HG02759 (cell line): ENCODE measurements around the gene ROBO3.
A peak's percentile ranks its signal among the peaks of the same experiment; 100 is the strongest.

Experiments used
- ATAC-seq: cut with Tn5 transposase; IDR thresholded peaks from one replicate; pipeline ENCODE4 v1.9.1; 2021; ENCODE audit warnings: mild to moderate bottlenecking, moderate library complexity; ENCODE audit not compliant: unreplicated experiment

Gene ROBO3

DNA sequence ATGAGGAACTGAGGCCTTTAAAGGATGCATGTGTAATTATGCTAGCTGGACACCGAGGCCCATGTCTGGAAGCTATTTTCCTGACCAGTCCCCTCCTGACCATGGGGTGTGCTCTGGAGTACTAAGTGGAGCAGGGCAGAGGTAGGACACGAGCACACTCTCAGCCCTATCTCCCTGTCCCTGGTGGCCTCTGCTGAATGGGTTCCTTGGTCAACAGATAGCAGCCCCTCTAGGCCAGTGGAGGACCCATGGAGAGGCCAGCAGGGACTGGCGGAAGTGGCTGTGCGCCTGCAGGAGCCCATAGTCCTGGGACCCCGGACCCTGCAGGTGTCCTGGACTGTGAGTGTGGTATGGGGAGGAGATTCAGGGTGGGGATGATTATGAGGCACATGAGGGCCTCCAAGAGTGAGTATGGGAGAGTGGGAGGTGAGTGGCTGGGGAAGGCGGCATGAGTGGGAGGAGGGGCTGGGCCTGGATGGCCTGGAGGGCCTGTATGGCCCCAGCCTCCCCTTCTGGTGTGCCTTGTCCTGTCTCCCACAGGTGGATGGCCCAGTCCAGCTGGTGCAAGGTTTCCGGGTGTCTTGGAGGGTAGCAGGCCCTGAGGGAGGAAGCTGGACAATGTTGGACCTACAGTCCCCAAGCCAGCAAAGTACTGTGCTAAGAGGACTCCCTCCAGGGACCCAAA lies 9.5 kb downstream of the ROBO3 start:
- no peak for ATAC-seq

DNA sequence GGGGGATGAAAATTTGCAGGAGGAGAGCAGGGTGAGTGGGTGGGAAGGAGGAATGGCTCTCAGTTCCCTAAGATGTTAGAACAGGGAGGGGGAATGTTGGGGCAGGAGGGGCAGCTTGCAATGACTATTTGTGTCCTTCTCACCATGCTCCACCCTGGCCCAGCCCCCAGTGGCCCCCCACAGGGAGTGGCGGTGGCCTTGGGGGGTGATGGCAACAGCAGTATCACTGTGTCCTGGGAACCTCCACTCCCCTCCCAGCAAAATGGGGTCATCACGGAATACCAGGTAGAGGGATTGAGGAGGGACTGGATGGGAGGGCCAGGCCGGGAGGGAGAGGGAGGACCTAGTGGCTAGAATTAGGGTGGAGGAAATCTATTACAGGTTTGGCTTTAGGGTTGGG lies 10.2 kb downstream of the ROBO3 start:
- ATAC-seq = no peak

DNA sequence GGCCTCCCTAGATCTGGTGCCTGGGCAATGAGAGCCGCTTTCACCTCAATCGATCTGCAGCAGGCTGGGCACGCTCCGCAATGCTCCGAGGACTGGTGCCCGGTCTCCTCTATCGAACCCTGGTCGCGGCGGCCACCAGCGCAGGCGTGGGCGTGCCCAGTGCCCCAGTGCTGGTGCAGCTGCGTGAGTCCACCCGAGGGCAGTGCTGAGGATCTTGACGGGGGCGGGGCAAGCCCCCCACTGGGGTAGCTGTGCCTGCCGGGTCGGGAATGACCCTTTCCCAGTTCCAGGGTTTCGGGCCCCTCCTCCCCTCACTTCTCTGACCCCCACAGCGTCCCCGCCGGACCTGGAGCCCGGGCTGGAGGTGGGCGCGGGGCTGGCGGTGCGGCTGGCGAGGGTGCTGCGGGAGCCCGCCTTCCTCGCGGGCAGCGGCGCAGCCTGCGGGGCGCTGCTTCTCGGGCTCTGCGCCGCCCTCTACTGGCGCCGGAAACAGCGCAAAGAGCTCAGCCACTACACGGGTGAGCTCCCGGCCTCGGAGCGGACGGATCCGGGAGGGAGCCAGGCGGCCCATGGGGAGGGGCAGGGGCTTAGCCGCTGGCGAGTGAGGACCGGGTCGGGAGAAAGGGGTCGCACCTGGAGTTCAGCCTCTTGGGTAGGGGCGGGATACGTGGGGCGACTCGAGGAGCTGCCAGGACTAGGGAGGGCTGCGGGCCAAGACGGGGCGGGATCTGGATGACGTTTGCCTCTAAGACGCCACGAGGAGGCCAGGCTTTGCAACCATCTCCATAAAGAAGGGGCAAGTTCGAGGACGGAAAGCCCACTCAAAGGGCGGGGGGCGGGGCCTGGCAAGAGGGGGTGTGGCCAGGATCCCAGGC lies 10.9 kb downstream of the ROBO3 start:
- peak; percentile 92 for ATAC-seq

DNA sequence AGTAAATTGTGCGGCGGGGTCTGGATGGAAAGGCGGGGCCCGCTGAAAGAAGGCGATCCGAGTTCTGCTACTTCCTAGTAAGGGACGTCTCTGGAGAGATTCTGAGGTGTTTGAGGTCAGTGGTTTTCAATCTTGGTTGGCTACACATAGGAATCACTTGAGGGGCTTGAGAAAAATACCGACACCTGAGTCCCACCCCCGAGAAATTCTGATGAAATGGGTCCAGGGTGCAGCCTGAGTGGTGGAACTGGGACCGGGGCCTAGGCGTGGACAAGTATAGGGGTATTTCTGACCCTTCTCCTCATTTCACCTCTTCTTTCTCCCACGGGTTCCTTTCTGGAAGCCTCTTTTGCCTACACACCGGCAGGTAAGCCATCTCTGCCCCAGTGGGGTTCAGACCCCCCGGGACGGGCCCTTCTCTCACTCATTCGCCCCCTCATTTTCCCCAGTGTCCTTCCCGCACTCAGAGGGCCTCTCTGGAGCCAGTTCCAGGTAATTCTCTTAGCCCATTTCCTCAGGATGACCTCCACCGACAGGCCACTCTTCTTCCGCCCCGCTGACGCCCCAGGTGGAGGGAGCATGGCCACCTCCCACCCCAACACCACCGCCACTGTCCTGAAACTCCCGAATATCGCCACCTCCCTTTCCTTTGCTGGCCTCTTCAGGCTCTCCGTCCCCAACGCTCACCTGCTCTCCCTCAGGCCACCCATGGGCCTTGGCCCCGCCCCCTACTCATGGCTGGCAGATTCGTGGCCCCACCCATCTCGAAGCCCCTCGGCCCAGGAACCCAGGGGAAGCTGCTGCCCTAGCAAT lies 11.8 kb downstream of the ROBO3 start:
- no peak for ATAC-seq

GRCh38 chr11:124877631-124877909 lies 12.3 kb downstream of the ROBO3 start:
- no peak for ATAC-seq

DNA sequence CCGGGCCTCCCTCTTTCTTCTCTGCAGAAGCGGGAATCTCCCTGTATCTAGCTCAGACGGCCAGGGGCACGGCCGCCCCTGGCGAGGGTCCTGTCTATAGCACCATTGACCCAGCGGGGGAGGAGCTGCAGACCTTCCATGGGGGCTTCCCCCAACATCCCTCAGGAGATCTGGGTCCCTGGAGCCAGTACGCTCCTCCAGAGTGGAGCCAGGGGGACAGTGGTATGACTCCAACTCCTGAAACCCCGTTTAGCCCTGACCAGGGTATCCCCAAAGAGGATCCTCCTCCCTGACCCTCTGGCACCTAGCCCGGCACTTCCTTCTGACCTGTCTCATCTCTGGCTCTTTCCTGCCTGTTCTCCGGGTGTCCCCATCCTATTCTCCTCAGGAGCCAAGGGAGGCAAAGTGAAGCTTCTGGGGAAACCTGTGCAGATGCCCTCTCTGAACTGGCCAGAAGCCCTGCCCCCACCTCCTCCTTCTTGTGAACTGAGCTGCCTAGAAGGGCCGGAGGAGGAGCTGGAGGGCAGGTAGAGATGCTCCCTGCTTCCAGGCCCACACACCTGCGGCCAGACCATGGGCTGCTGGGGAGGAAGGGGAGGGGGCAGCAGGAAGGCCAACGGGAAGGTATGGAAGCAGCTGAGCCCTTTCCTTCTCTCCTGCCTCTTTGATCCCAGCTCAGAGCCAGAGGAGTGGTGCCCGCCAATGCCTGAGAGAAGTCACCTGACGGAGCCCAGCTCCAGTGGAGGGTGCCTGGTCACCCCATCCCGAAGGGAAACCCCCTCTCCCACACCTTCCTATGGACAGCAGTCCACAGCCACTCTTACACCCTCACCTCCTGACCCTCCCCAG lies 12.9 kb downstream of the ROBO3 start:
- ATAC-seq = no peak

DNA sequence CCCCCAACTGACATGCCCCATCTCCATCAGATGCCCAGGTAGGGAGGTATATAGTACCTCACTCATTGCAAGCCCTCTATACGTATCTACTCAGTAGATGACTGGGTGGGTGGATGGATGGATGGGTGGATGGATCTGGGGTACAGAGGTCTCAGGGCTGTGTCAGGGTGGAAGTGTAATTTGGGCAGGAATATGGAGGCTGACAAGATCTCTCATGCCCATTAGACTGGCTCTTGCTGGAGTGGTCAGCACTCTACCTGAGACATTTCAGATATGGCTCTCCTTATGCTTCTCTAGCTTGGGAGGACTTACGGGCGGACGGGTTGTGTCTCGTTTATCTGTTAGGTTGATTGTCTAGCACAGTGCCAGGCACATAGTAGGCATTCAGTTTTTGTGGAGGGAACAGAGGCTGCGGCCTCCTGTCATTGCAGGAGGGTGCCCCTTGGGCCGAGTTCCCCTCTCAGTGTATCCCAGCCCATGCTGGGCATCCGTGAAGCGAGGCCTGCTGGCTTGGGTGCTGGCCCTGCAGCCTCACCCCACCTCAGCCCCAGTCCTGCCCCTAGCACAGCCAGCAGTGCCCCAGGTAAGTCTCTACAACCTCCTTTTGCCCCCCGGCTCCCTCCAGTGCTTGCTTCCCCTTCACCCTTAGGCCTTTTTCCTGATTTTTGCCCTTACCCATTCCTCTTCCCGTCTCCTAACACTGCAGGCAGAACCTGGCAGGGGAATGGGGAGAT lies 13.7 kb downstream of the ROBO3 start:
- no peak for ATAC-seq

- no peak for ATAC-seq
Measured at GRCh38 chr11:124879493-124880289, 14.5 kb downstream of the ROBO3 start.

GRCh38 chr11:124880290-124880611 lies 15.0 kb downstream of the ROBO3 start:
- no peak for ATAC-seq

DNA sequence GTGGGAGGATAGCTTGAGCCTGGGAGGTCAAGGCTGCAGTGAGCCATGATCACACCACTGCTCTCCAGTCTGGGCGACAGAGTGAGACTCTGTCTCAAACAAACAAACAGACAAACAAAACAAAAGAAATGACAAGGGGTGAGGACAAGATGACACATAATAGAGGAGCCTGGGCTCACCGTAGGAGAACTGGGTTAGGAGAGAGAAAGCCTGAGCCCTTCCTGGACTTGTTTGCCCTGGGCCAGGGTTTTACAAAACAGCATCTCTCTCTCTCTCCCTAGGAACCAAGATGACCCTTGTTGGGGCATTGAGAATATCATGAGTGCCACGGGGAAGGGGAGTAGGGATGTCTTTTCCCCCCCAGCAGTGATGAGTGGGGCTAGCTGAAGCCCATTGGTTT lies 15.7 kb downstream of the ROBO3 start:
- ATAC-seq = no peak

- no peak for ATAC-seq
Measured at GRCh38 chr11:124882339-124883071, 17.3 kb downstream of the ROBO3 start.

- no peak for ATAC-seq
Measured at GRCh38 chr11:124884340-124884739, 19.1 kb downstream of the ROBO3 start.

DNA sequence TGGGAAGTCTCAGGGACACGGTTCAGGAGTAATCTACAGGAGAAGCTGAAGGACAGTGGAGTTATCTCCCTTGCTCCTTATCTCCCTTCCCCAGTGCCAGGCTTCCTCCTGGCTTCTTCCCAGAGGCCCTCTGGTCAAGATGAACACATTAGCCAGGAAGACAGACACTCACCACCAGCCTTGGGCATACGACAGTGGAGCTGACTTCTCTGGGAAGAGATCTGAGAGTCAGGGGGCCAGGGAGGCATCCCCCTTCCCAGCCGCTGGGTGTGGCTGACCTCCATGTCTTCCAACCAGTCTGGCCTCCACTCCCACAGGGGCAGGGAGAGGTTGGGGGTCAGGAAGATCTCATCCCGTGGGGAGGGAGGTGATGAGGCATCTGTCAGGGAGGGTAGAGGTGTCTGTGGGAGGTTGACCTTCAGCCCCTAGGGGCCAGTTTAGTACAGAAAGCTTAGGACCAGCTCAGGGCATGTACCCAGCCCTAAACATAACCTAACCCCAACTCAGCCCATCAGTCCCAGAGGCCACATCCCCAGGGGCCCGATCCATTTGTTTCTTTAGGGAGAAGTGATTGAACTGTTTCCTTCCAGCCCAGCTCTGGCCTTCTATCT lies 19.7 kb downstream of the ROBO3 start:
- ATAC-seq = no peak

DNA sequence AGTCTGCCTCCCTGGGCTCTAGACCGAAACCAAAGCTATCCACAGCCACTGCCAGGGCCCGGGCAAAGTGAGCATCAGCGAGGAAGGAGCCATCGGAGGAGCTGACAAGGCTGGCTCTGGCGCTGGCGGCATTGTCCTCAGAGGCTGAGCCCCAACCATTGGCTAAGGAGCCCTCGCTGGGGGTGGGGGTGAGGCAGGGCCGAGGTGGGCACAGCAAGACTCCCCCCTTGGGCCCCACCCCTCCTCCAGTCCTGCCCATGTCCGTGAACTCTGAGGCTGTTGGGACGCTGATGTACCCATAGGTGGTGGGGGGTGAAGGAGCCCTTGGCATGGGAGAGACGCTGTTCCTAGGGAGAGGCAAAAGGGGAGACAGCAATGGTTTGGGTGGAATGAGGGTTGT lies 21.2 kb downstream of the ROBO3 start:
- no peak for ATAC-seq

- no peak for ATAC-seq
Measured at GRCh38 chr11:124886978-124887666, 21.9 kb downstream of the ROBO3 start.

- no peak for ATAC-seq
Measured at GRCh38 chr11:124887667-124888013, 22.4 kb downstream of the ROBO3 start.

DNA sequence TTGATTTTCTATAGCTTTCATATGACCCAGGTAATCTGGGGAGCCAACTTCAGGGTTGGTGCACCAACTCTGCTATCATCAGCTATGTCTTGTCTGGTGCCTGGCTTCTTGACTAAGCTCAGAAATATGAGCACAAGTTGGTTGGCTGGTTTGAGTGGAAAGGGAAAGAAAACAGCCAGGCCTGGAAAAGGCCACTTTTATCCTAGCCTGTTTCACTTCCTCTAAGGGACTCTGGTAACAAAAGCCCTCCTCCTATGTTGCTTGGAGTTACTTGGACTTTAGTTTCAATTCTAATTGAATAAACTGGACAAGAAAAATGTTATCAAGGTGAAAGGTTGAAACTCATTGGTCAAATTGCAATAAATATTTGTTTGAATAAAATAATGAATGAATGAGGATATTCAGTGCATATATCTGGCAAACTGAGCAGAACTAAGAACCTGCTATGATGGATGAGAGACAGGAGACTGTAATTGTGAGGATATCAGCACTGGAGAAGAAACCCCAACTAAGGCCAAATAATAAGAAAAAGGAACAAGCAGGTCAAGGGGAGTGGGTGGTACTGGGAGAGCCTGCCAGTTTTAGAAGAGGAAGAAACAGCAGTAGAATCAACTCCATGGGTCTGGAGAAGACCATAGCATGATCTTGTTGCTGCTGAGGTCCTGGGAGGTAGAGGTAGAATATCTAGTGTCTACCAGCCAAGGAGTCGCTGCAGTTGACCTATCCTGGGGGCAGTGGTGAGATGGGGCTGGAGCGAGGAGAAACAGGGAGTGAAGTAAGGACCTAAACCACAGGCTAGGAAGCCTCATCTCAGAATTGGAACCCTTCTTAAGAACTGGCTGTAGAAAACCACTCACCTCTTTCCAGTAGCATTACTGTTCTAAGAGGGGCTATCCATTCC lies 24.2 kb downstream of the ROBO3 start:
- ATAC-seq = no peak
